ENCODE results near the gene FAM98C. TPM values are rescaled to one million over a fixed set of nuclear protein-coding genes. Genes with fewer than 3 reads are reported as not detected.

FAM98C gene
- total and polyA plus RNA-seq, 5 donors from 2014 or later: 17.2 to 41.3 (median 20.0) TPM

DNA sequence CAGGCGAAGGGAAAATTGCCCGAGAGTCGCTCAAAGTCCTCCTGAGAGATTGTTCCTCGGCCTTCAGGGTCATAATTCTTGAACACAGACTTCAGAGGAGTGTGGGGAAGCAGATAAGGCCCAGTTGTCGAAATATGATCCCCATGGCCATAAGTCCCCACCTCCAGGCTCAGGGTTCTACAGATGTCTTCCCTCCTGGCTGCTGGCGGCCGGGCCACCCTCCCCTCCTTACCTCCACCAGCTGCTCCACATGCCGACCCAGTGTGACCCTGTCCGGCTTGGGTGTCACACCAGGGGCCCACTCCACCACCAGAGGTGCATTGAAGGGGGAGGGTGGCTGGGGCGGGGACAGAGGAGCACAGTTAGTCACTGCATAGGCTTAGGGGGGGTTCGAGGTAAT, 10.1 kb downstream of the FAM98C start:
- Histone ChIP-seq H3K4me1 (ENCODE audit: control insufficient read depth, insufficient read depth, low read length, poor library complexity, severe bottlenecking) (peaks cover 8% of the 10 kb centered on the region), H3K4me3 (ENCODE audit: low read depth, low read length) (no peak overlapping the region), H3K36me3 (ENCODE audit: control insufficient read depth, insufficient read depth, low read length) (peaks cover 2% of the 10 kb centered on the region), H3K9me3 (ENCODE audit: control insufficient read depth in 2 of 2, low read length in 2 of 2) (no peaks in the 10 kb centered on the region), H3K27ac (ENCODE audit: insufficient read depth, low read length, poor library complexity, severe bottlenecking) (no peak overlapping the region), H3K27me3 (ENCODE audit: control insufficient read depth, insufficient read depth, low read length) (no peaks in the 10 kb centered on the region)
- no peaks in the 10 kb centered on the region for H3K27me3 Mint-ChIP-seq
- no peak overlapping the region for H3K27ac Mint-ChIP-seq
- H3K4me3 Mint-ChIP-seq: peak overlapping the region in 1 of 4 donors; percentile 2
- ATAC-seq (ENCODE audit: low read depth in 2 of 2) (no peak), DNase-seq (no peak)
- H3K36me3 Mint-ChIP-seq: no peaks in the 10 kb centered on the region
- H3K9me3 Mint-ChIP-seq: no peaks in the 10 kb centered on the region
- peaks cover 0 to 16% (median 9%) of the 10 kb centered on the region in 4 donors for H3K4me1 Mint-ChIP-seq

DNA sequence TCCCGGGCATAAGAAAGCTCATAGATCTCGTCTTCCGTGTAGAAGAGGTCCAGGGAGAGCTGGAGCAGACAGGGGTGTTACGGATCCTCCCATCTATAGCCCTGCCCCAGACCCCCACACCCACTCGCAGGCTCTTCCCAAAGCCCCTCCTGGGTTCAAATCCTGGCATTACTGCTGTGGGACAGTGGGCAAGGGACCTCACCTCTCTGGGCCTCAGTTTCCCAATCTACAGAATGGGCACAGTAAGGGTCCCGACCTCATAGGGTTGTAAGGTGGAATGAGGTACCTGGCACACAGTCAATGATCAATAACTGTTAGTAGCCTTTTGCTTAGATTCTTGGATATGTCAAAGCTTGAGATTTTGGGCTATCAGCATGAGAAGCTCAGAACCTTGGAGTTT, 10.5 kb downstream of the FAM98C start:
- Histone ChIP-seq H3K36me3 (ENCODE audit: control insufficient read depth, insufficient read depth, low read length) (peaks cover 2% of the 10 kb centered on the region), H3K9me3 (ENCODE audit: control insufficient read depth in 2 of 2, low read length in 2 of 2) (no peaks in the 10 kb centered on the region), H3K4me1 (ENCODE audit: control insufficient read depth, insufficient read depth, low read length, poor library complexity, severe bottlenecking) (peaks cover 13% of the 10 kb centered on the region), H3K4me3 (ENCODE audit: low read depth, low read length) (no peak overlapping the region), H3K27ac (ENCODE audit: insufficient read depth, low read length, poor library complexity, severe bottlenecking) (no peak overlapping the region), H3K27me3 (ENCODE audit: control insufficient read depth, insufficient read depth, low read length) (no peaks in the 10 kb centered on the region)
- H3K9me3 Mint-ChIP-seq: no peaks in the 10 kb centered on the region
- no peaks in the 10 kb centered on the region for H3K27me3 Mint-ChIP-seq
- ATAC-seq (ENCODE audit: low read depth in 2 of 2): no peak
- H3K4me3 Mint-ChIP-seq: peak overlapping the region in 1 of 4 donors; percentile 47
- H3K27ac Mint-ChIP-seq: no peak overlapping the region
- peaks cover 0 to 19% (median 11%) of the 10 kb centered on the region in 4 donors for H3K4me1 Mint-ChIP-seq
- H3K36me3 Mint-ChIP-seq: no peaks in the 10 kb centered on the region
- no peak for DNase-seq

DNA sequence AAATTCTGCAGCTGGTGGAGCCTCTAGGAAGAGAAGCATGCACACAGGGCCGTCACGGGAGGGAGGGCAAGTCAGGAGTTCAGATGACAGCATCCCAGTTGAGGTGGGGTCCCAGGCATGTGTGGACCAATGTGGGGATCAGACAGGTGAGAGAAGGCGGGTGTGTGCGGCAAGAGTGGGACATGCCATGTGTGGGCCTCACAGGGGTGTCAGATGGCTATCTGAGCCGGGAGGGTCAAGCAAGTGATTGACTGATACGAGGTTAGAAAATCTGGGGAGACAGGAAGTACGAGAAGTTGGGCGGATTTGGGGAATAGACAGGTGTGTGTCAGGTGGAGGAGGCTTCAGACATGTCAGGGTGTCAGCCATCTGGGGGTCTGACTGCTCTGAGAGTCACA, 14.3 kb downstream of the FAM98C start:
- DNase-seq: no peak
- peaks cover 17% of the 10 kb centered on the region for H3K4me1 ChIP-seq (ENCODE audit: control insufficient read depth, insufficient read depth, low read length, poor library complexity, severe bottlenecking)
- Mint-ChIP-seq H3K4me1 (peaks cover 8 to 31% (median 14%) of the 10 kb centered on the region in 4 donors), H3K27me3 (no peaks in the 10 kb centered on the region), H3K36me3 (no peaks in the 10 kb centered on the region), H3K9me3 (no peaks in the 10 kb centered on the region), H3K27ac (peak overlapping the region in 2 of 3 donors; percentile 88 to 94), H3K4me3 (peak overlapping the region; percentile 53 to 93 (median 86))
- no peak overlapping the region for H3K4me3 ChIP-seq (ENCODE audit: low read depth, low read length)
- H3K27ac ChIP-seq (ENCODE audit: insufficient read depth, low read length, poor library complexity, severe bottlenecking): peak overlapping the region; percentile 73
- no peaks in the 10 kb centered on the region for H3K9me3 ChIP-seq (ENCODE audit: control insufficient read depth in 2 of 2, low read length in 2 of 2)
- no peaks in the 10 kb centered on the region for H3K36me3 ChIP-seq (ENCODE audit: control insufficient read depth, insufficient read depth, low read length)
- no peak for ATAC-seq (ENCODE audit: low read depth in 2 of 2)
- H3K27me3 ChIP-seq (ENCODE audit: control insufficient read depth, insufficient read depth, low read length): no peaks in the 10 kb centered on the region

DNA sequence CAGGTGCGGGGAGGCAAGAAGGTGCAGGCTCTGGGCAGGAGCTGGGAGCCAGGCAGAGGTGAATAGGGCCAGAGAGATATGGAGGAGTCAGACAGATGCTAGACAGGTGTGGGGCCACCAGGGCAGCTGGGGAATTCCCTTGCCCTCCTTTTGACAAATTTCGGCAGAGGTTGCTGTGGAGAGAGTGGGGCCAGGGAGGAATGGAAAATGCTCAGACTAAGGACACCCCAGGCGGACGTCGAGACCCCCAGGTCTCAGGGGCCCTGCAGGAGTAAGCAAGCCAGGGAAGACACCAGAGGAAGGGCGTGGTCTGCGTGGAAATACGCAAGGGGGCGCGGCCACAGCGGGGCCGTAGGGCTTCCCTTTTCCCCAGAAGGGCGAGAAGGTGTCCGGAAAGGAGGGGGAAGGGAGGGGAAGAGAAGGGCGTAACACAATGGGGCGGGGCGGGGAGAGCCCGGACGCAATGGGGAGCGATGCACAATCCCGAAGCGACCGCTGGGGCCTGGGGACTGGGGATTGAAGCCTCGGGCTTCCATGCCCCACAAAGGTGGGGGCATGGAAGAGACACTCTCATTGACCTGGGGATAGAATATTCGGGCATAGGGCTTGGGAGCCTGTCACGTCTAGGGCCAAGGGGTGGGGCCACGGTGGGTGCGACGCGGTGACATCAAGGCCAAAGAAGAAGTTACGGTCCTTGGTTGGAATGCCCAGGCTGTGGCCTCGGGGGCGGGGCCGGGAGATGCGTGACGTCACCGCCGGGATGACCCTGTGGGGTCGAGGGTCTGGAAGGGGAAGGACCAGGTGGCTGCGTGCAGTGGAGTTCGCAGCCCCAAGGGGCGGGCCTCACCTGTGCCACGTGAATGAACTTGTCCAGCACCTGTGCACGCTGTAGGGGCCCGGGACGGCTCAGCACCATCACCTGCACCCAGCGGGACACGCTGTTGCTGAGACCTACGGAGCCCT, 14.9 kb downstream of the FAM98C start:
- peaks cover 8 to 31% (median 14%) of the 10 kb centered on the region in 4 donors for H3K4me1 Mint-ChIP-seq
- H3K36me3 ChIP-seq (ENCODE audit: control insufficient read depth, insufficient read depth, low read length): no peaks in the 10 kb centered on the region
- DNase-seq (peak; percentile 37 to 92 (median 49)), ATAC-seq (ENCODE audit: low read depth in 2 of 2) (peak; percentile 69 to 76)
- peak overlapping the region; percentile 53 to 93 (median 86) for H3K4me3 Mint-ChIP-seq
- no peaks in the 10 kb centered on the region for H3K27me3 Mint-ChIP-seq
- peaks cover 17% of the 10 kb centered on the region for H3K4me1 ChIP-seq (ENCODE audit: control insufficient read depth, insufficient read depth, low read length, poor library complexity, severe bottlenecking)
- peak overlapping the region; percentile 32 for H3K4me3 ChIP-seq (ENCODE audit: low read depth, low read length)
- no peaks in the 10 kb centered on the region for H3K9me3 ChIP-seq (ENCODE audit: control insufficient read depth in 2 of 2, low read length in 2 of 2)
- H3K36me3 Mint-ChIP-seq: no peaks in the 10 kb centered on the region
- no peaks in the 10 kb centered on the region for H3K9me3 Mint-ChIP-seq
- H3K27ac ChIP-seq (ENCODE audit: insufficient read depth, low read length, poor library complexity, severe bottlenecking): peak overlapping the region; percentile 73
- no peaks in the 10 kb centered on the region for H3K27me3 ChIP-seq (ENCODE audit: control insufficient read depth, insufficient read depth, low read length)
- H3K27ac Mint-ChIP-seq: peak overlapping the region; percentile 69 to 94 (median 88)

DNA sequence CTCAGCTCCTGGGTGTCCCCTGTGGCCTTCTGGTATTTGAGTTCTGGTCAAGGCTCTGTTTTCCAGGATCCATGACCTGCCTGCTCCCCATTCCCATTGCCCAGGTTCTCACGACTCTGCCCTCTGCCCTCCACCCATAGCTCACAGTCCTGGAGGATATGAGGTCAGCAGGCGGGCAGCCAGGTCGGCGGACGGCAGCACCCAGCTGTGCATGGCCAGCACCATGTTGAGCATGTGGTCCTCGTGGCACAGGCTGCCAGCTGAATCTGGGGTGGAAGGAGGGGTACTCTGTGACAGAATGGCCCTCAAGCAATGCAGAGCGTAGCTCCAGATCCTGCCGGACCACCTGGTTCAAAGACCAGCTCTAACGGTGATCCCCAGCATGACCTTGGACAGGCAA, 18.0 kb downstream of the FAM98C start:
- Histone ChIP-seq H3K27me3 (ENCODE audit: control insufficient read depth, insufficient read depth, low read length) (no peaks in the 10 kb centered on the region), H3K36me3 (ENCODE audit: control insufficient read depth, insufficient read depth, low read length) (no peaks in the 10 kb centered on the region)
- no peak for DNase-seq

DNA sequence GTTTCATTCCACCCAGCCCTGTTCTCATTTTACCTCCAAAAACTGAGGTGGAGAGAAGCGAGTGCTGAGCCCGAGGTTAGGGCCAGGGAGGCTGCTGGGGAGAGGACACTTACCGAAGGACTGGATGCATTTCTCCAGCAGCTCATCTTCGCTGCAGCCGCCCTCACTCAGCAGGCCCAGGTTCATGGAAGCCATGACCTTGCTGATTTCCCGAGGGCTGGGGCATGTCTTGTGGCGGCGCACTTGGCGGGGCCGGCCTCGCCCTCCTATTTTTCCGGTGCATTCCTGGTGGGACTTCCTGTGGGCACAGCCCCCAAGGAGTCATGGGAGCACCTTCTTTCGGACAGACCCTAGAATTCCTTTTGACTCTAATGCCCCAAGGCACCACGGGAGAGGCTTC, 19.0 kb downstream of the FAM98C start:
- Histone ChIP-seq H3K4me3 (ENCODE audit: low read depth, low read length) (no peak overlapping the region), H3K27me3 (ENCODE audit: control insufficient read depth, insufficient read depth, low read length) (no peaks in the 10 kb centered on the region), H3K36me3 (ENCODE audit: control insufficient read depth, insufficient read depth, low read length) (no peaks in the 10 kb centered on the region), H3K27ac (ENCODE audit: insufficient read depth, low read length, poor library complexity, severe bottlenecking) (no peak overlapping the region), H3K9me3 (ENCODE audit: control insufficient read depth in 2 of 2, low read length in 2 of 2) (no peaks in the 10 kb centered on the region), H3K4me1 (ENCODE audit: control insufficient read depth, insufficient read depth, low read length, poor library complexity, severe bottlenecking) (peaks cover 27% of the 10 kb centered on the region)
- Mint-ChIP-seq H3K9me3 (no peaks in the 10 kb centered on the region), H3K4me1 (peaks cover 14 to 38% (median 23%) of the 10 kb centered on the region in 4 donors), H3K27ac (no peak overlapping the region), H3K27me3 (no peaks in the 10 kb centered on the region), H3K4me3 (no peak overlapping the region), H3K36me3 (no peaks in the 10 kb centered on the region)
- no peak for DNase-seq
- no peak for ATAC-seq (ENCODE audit: low read depth in 2 of 2)

More for the DNA sequence above, 18.0 kb downstream of the FAM98C start:
- no peaks in the 10 kb centered on the region for H3K27me3 Mint-ChIP-seq
- no peaks in the 10 kb centered on the region for H3K9me3 Mint-ChIP-seq
- no peak overlapping the region for H3K4me3 Mint-ChIP-seq
- ATAC-seq (ENCODE audit: low read depth in 2 of 2): no peak
- peaks cover 25% of the 10 kb centered on the region for H3K4me1 ChIP-seq (ENCODE audit: control insufficient read depth, insufficient read depth, low read length, poor library complexity, severe bottlenecking)
- H3K4me1 Mint-ChIP-seq: peaks cover 8 to 35% (median 17%) of the 10 kb centered on the region in 4 donors
- no peak overlapping the region for H3K4me3 ChIP-seq (ENCODE audit: low read depth, low read length)
- no peaks in the 10 kb centered on the region for H3K36me3 Mint-ChIP-seq
- no peak overlapping the region for H3K27ac Mint-ChIP-seq
- H3K9me3 ChIP-seq (ENCODE audit: control insufficient read depth in 2 of 2, low read length in 2 of 2): no peaks in the 10 kb centered on the region
- H3K27ac ChIP-seq (ENCODE audit: insufficient read depth, low read length, poor library complexity, severe bottlenecking): no peak overlapping the region

DNA sequence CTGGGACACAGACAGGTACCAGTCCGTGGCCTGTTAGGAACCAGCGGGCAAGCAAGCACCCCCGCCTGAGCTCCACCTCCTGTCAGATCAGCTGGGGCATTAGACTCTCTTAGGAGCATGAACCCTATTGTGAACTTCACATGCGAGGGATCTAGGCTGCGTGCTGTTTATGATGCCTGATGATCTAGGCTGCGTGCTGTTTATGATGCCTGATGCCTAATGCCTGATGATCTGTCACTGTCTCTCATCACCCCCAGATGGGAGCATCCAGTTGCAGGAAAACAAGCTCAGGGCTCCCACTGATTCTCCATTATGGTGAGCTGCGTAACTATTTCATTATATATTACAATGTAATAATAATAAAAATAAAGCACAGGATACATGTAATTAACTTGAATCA, 19.5 kb downstream of the FAM98C start:
- no peaks in the 10 kb centered on the region for H3K9me3 Mint-ChIP-seq
- Histone ChIP-seq H3K36me3 (ENCODE audit: control insufficient read depth, insufficient read depth, low read length) (no peaks in the 10 kb centered on the region), H3K9me3 (ENCODE audit: control insufficient read depth in 2 of 2, low read length in 2 of 2) (no peaks in the 10 kb centered on the region), H3K4me1 (ENCODE audit: control insufficient read depth, insufficient read depth, low read length, poor library complexity, severe bottlenecking) (peaks cover 29% of the 10 kb centered on the region), H3K27me3 (ENCODE audit: control insufficient read depth, insufficient read depth, low read length) (no peaks in the 10 kb centered on the region), H3K27ac (ENCODE audit: insufficient read depth, low read length, poor library complexity, severe bottlenecking) (no peak overlapping the region), H3K4me3 (ENCODE audit: low read depth, low read length) (no peak overlapping the region)
- no peak overlapping the region for H3K27ac Mint-ChIP-seq
- no peaks in the 10 kb centered on the region for H3K27me3 Mint-ChIP-seq
- no peak for DNase-seq
- H3K4me3 Mint-ChIP-seq: no peak overlapping the region
- ATAC-seq (ENCODE audit: low read depth in 2 of 2): no peak
- peaks cover 14 to 38% (median 23%) of the 10 kb centered on the region in 4 donors for H3K4me1 Mint-ChIP-seq
- H3K36me3 Mint-ChIP-seq: no peaks in the 10 kb centered on the region
